Measurements from ENCODE around the gene SLC43A2.

GRCh38 chr17:1541367-1541904 lies 87.2 kb downstream of the SLC43A2 start:
- TF ChIP-seq POLR2AphosphoS2 (conservative IDR thresholded peaks at IDR 0.05; ENCODE audit: low read length) (no peak), MAX (IDR thresholded peaks at IDR 0.05) (no peak), POLR2A (IDR thresholded peaks at IDR 0.05; ENCODE audit: low read length) (no peak), RNF2 (IDR thresholded peaks at IDR 0.05; ENCODE audit: borderline replicate concordance, low read depth) (no peak), KDM5A (IDR thresholded peaks at IDR 0.05) (no peak)
